HepG2 (cell line): ENCODE data around the gene SIGLEC14. TPM values are rescaled to one million over a fixed set of nuclear protein-coding genes. Genes with fewer than 3 reads are reported as not detected.

Experiments used
- ARNT ChIP-seq: fragments of 450-650 bp; IDR thresholded peaks from 2 replicates; pipeline ENCODE4 v1.6.1; 2017
- BORCS8-MEF2B ChIP-seq: sonication (generic); formaldehyde crosslinking; IDR thresholded peaks from 2 replicates; pipeline ENCODE4 v1.8.0; 2022; ENCODE audit warnings: mild to moderate bottlenecking, missing genetic modification reagents
- BRCA1 ChIP-seq: sonication (generic); formaldehyde crosslinking; IDR thresholded peaks from 2 replicates; pipeline ENCODE4 v1.4.0; 2020; ENCODE audit warnings: missing genetic modification reagents
- CHD2 ChIP-seq: IDR thresholded peaks from 2 replicates; pipeline ENCODE4 v1.6.1; 2011; ENCODE audit warnings: low read depth, low read length, improper control_type of control experiment
- DNMT3B ChIP-seq: conservative IDR thresholded peaks from 2 replicates; pipeline ENCODE4 v1.6.1; 2016; ENCODE audit warnings: missing biosample characterization, control low read depth
- ELF3 ChIP-seq: IDR thresholded peaks from 2 replicates; pipeline ENCODE4 v1.6.1; 2016; ENCODE audit warnings: missing genetic modification reagents, missing compliant biosample characterization
- EP300 ChIP-seq, 3 experiments: sonication (generic) in 1 of 3; formaldehyde crosslinking in 1 of 3; IDR thresholded peaks; 2 replicates each; pipeline versions ENCODE4 v1.5.1 to v1.6.1; 2011 to 2020; ENCODE audit warnings: low read depth in 2 of 3, low read length in 2 of 3, borderline replicate concordance in 1 of 3, improper control_type of control experiment in 1 of 3, mild to moderate bottlenecking in 1 of 3, missing genetic modification reagents in 1 of 3, moderate library complexity in 1 of 3
- FOXJ3 ChIP-seq: sonication (generic); formaldehyde crosslinking; IDR thresholded peaks from 2 replicates; pipeline ENCODE4 v1.4.0; 2020; ENCODE audit warnings: missing genetic modification reagents, mild to moderate bottlenecking, borderline replicate concordance
- HOXA3 ChIP-seq: sonication (generic); formaldehyde crosslinking; IDR thresholded peaks from 2 replicates; pipeline ENCODE4 v1.5.0; 2020; ENCODE audit warnings: missing genetic modification reagents
- KDM2A ChIP-seq: sonication (generic); formaldehyde crosslinking; IDR thresholded peaks from 2 replicates; pipeline ENCODE4 v1.4.0; 2020; ENCODE audit warnings: low read depth, missing genetic modification reagents, borderline replicate concordance
- MATR3 ChIP-seq: sonication (generic); formaldehyde crosslinking; IDR thresholded peaks from 2 replicates; pipeline ENCODE4 v1.4.0; 2020; ENCODE audit warnings: missing genetic modification reagents
- MLLT10 ChIP-seq: sonication (generic); formaldehyde crosslinking; IDR thresholded peaks from 2 replicates; pipeline ENCODE4 v1.4.0; 2020; ENCODE audit warnings: missing genetic modification reagents
- PAX8 ChIP-seq: sonication (generic); formaldehyde crosslinking; IDR thresholded peaks from 2 replicates; pipeline ENCODE4 v1.8.0; 2022; ENCODE audit warnings: mild to moderate bottlenecking, missing genetic modification reagents, borderline replicate concordance
- PTBP1 ChIP-seq: fragments of 200-400 bp; formaldehyde crosslinking; IDR thresholded peaks from 2 replicates; pipeline ENCODE4 v1.6.1; 2018; ENCODE audit warnings: low read length, low read depth; ENCODE audit not compliant: poor library complexity, severe bottlenecking
- RARG ChIP-seq: sonication (generic); formaldehyde crosslinking; IDR thresholded peaks from 2 replicates; pipeline ENCODE4 v1.4.0; 2020; ENCODE audit warnings: low read depth, mild to moderate bottlenecking, missing genetic modification reagents
- ZBTB21 ChIP-seq: sonication (generic); formaldehyde crosslinking; IDR thresholded peaks from 2 replicates; pipeline ENCODE4 v1.4.0; 2020; ENCODE audit warnings: missing genetic modification reagents
- ZNF264 ChIP-seq: sonication (generic); formaldehyde crosslinking; IDR thresholded peaks from 2 replicates; pipeline ENCODE4 v1.4.0; 2020; ENCODE audit warnings: missing genetic modification reagents
- ZNF589 ChIP-seq: sonication (generic); formaldehyde crosslinking; conservative IDR thresholded peaks from 2 replicates; pipeline ENCODE4 v1.8.0; 2022; ENCODE audit warnings: mild to moderate bottlenecking, moderate library complexity, missing genetic modification reagents
- ZNF713 ChIP-seq: sonication (generic); formaldehyde crosslinking; IDR thresholded peaks from 2 replicates; pipeline ENCODE4 v1.4.0; 2020; ENCODE audit warnings: mild to moderate bottlenecking, missing genetic modification reagents
- ZNF747 ChIP-seq: sonication (generic); formaldehyde crosslinking; IDR thresholded peaks from 2 replicates; pipeline ENCODE4 v1.8.1; 2023; ENCODE audit warnings: missing genetic modification reagents, mild to moderate bottlenecking, borderline replicate concordance
- polyA plus RNA-seq, 8 experiments: library from polyadenylated mRNA; depleted of rRNA in 3 of 8; stranded (reverse) in 7 of 8; unstranded in 1 of 8; fragments of >200 nt; fragmentation: Illumina TruSeq in 4 of 8; extraction: Trizol in 4 of 8; gene quantifications; 2 replicates each; pipeline versions ENCODE4 v1.2.1 to v1.2.3, GENCODE V29; 2011 to 2016; ENCODE audit warnings: low read depth in 4 of 8, missing spikeins in 1 of 8, mixed read lengths in 1 of 8; ENCODE audit not compliant: insufficient read depth in 1 of 8
- total RNA-seq, 5 experiments: library from RNA; depleted of rRNA; stranded (reverse); fragments of >200 nt; fragmentation: Illumina TruSeq; extraction: Trizol; gene quantifications; 2 replicates each; pipeline ENCODE4 v1.2.3, GENCODE V29; 2016; ENCODE audit warnings: low read depth in 1 of 5
- TF ChIP-seq, protein P1 (sequence below): sonication (generic); formaldehyde crosslinking; IDR thresholded peaks from 2 replicates; pipeline ENCODE4 v1.9.0; 2022; ENCODE audit warnings: low read depth, missing genetic modification reagents
- TF ChIP-seq, protein P2 (sequence below): sonication (generic); formaldehyde crosslinking; IDR thresholded peaks from 2 replicates; pipeline ENCODE4 v1.4.0; 2020; ENCODE audit warnings: low read depth, mild to moderate bottlenecking, missing genetic modification reagents
- TF ChIP-seq, protein P3 (sequence below): sonication (generic); formaldehyde crosslinking; IDR thresholded peaks from 2 replicates; pipeline ENCODE4 v1.5.0; 2020; ENCODE audit warnings: mild to moderate bottlenecking, missing genetic modification reagents
- TF ChIP-seq, protein P4 (sequence below): sonication (generic); formaldehyde crosslinking; IDR thresholded peaks from 2 replicates; pipeline ENCODE4 v1.5.0; 2020; ENCODE audit warnings: mild to moderate bottlenecking, missing genetic modification reagents, borderline replicate concordance

The SIGLEC14 gene
- total and polyA plus RNA-seq, 2 of the 13 experiments (the other 11 are each of a cell fraction or from before 2014, with no cell fraction given) = 0.05 to 0.09 TPM

DNA sequence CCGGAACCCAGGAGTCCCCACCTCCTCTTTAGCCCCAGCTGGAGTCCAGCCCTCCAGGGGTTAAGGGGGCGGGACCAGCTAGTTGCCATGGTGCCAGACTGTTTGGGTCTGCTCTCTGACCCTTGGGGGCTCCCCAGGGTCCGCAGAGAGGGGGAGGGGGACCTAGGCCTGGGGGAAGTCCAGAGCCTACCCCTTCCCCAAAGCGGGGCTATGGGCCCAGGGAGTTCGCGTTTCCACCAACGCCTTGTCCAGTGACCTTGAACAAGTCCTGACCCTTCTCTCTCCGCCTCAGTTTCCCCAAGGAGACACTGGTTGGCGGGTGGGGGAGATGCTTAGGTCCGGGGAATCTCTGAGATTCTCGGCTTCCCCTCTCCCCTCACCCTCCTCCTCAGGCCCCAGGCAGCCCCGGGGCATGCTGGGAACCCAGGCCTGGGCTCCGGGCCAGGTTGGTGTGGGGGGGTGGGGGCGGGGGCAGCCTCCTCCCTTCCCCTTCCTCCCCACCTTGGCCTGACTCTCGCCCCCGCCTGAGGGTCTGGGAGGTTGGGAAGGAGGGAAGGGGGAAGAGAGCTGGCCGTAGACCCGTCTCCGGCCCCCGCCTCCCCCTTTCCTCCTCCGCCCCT lies 43.9 kb upstream of the SIGLEC14 start (continued):
- TF ChIP-seq, protein P1, sequence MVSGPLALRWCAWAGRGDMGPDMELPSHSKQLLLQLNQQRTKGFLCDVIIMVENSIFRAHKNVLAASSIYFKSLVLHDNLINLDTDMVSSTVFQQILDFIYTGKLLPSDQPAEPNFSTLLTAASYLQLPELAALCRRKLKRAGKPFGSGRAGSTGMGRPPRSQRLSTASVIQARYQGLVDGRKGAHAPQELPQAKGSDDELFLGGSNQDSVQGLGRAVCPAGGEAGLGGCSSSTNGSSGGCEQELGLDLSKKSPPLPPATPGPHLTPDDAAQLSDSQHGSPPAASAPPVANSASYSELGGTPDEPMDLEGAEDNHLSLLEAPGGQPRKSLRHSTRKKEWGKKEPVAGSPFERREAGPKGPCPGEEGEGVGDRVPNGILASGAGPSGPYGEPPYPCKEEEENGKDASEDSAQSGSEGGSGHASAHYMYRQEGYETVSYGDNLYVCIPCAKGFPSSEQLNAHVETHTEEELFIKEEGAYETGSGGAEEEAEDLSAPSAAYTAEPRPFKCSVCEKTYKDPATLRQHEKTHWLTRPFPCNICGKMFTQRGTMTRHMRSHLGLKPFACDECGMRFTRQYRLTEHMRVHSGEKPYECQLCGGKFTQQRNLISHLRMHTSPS (CRISPR knock-in tag) = no peak
- TF ChIP-seq BRCA1 (CRISPR knock-in tag) (no peak), ZNF264 (CRISPR knock-in tag) (no peak), HOXA3 (CRISPR knock-in tag) (no peak), KDM2A (CRISPR knock-in tag) (no peak; the same call in 1 of the 2 replicates), BORCS8-MEF2B (no peak), FOXJ3 (CRISPR knock-in tag) (no peak), ZBTB21 (CRISPR knock-in tag) (no peak), ELF3 (no peak), DNMT3B (no peak), ZNF589 (CRISPR knock-in tag) (no peak), ZNF713 (no peak), PAX8 (CRISPR knock-in tag) (no peak), CHD2 (no peak), EP300 (IDR thresholded peaks at IDR 0.05; ENCODE audit: low read depth in 2 of 2, low read length in 2 of 2) (peak in 1 of 2 experiments; percentile 30; a peak in 1 of 4 replicates), EP300 (CRISPR knock-in tag; IDR thresholded peaks at IDR 0.05; ENCODE audit: borderline replicate concordance) (no peak), MLLT10 (no peak), MATR3 (CRISPR knock-in tag) (no peak), PTBP1 (no peak), ARNT (no peak), ZNF747 (CRISPR knock-in tag) (no peak), RARG (no peak)
- TF ChIP-seq, protein P2, sequence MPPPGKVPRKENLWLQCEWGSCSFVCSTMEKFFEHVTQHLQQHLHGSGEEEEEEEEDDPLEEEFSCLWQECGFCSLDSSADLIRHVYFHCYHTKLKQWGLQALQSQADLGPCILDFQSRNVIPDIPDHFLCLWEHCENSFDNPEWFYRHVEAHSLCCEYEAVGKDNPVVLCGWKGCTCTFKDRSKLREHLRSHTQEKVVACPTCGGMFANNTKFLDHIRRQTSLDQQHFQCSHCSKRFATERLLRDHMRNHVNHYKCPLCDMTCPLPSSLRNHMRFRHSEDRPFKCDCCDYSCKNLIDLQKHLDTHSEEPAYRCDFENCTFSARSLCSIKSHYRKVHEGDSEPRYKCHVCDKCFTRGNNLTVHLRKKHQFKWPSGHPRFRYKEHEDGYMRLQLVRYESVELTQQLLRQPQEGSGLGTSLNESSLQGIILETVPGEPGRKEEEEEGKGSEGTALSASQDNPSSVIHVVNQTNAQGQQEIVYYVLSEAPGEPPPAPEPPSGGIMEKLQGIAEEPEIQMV = no peak
- TF ChIP-seq, protein P3, sequence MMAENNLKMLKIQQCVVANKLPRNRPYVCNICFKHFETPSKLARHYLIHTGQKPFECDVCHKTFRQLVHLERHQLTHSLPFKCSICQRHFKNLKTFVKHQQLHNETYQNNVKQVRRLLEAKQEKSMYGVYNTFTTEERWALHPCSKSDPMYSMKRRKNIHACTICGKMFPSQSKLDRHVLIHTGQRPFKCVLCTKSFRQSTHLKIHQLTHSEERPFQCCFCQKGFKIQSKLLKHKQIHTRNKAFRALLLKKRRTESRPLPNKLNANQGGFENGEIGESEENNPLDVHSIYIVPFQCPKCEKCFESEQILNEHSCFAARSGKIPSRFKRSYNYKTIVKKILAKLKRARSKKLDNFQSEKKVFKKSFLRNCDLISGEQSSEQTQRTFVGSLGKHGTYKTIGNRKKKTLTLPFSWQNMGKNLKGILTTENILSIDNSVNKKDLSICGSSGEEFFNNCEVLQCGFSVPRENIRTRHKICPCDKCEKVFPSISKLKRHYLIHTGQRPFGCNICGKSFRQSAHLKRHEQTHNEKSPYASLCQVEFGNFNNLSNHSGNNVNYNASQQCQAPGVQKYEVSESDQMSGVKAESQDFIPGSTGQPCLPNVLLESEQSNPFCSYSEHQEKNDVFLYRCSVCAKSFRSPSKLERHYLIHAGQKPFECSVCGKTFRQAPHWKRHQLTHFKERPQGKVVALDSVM (CRISPR knock-in tag) = no peak
- TF ChIP-seq, protein P4, sequence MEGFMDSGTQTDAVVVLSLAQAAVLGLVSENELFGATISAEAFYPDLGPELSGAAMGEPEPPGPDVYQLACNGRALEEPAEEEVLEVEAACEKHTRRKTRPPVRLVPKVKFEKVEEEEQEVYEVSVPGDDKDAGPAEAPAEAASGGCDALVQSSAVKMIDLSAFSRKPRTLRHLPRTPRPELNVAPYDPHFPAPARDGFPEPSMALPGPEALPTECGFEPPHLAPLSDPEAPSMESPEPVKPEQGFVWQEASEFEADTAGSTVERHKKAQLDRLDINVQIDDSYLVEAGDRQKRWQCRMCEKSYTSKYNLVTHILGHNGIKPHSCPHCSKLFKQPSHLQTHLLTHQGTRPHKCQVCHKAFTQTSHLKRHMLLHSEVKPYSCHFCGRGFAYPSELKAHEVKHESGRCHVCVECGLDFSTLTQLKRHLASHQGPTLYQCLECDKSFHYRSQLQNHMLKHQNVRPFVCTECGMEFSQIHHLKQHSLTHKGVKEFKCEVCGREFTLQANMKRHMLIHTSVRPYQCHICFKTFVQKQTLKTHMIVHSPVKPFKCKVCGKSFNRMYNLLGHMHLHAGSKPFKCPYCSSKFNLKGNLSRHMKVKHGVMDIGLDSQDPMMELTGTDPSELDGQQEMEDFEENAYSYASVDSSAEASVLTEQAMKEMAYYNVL (CRISPR knock-in tag) = no peak
